T-cell (primary cell): ENCODE measurements around the gene GADL1. TPM values are rescaled to one million over a fixed set of nuclear protein-coding genes. Genes with fewer than 3 reads are reported as not detected.

Experiments
- ATAC-seq, 4 experiments: fragments of 200-7000 bp in 3 of 4; fragments of 150-1000 bp in 1 of 4; cut with Tn5 transposase; replicated peaks in 1 of 4; 1 replicate in 3 of 4; 2 replicates in 1 of 4; pipeline ENCODE4 v1.10.0; 2021; ENCODE audit warnings: moderate library complexity in 3 of 4, mild to moderate bottlenecking in 2 of 4, moderate number of reproducible peaks in 1 of 4
- CTCF ChIA-PET, 2 donors: fragments of 300-600 bp; sonication (Branson Sonifier 250); formaldehyde crosslinking; loops; one replicate each; lab custom pipeline; 2022; ENCODE audit warnings: antibody characterized with exemption in 2 of 2; lab: Charles Lee
- POLR2A ChIA-PET, 2 donors: fragments of 300-600 bp; sonication (Branson Sonifier 250); formaldehyde crosslinking; loops; one replicate each; lab custom pipeline; 2022; ENCODE audit warnings: antibody characterized with exemption in 2 of 2; lab: Charles Lee
- DNase-seq, 35 experiments: peaks; one replicate each; pipeline versions ENCODE4 v3.0.0 to v3.0.0-alpha.2; 2013 to 2023
- H3K27ac ChIP-seq: one replicate; pipeline ENCODE4 v1.5.1; 2013; ENCODE audit warnings: low read length
- H3K27me3 ChIP-seq, 2 experiments: replicated peaks in 1 of 2; 1 replicate in 1 of 2; 2 replicates in 1 of 2; pipeline versions ENCODE4 v1.6.1 to v1.7.0; 2013; ENCODE audit warnings: low read length in 1 of 2, mixed read lengths in 1 of 2; ENCODE audit not compliant: control insufficient read depth in 2 of 2, insufficient read depth in 2 of 2; ENCODE audit errors: extremely low read depth in 1 of 2
- H3K36me3 ChIP-seq, 2 donors: 1 replicate in 1 of 2; 2 replicates in 1 of 2; pipeline versions ENCODE4 v1.6.1 to v1.7.0; 2013; ENCODE audit warnings: low read length in 1 of 2; ENCODE audit not compliant: control insufficient read depth in 2 of 2, insufficient read depth in 1 of 2; ENCODE audit errors: extremely low read depth in 1 of 2
- H3K4me1 ChIP-seq, 2 experiments: 1 replicate in 1 of 2; 2 replicates in 1 of 2; pipeline versions ENCODE4 v1.6.1 to v1.7.0; 2013; ENCODE audit warnings: low read length in 2 of 2, mixed read lengths in 1 of 2; ENCODE audit not compliant: insufficient read depth in 2 of 2, control insufficient read depth in 1 of 2; ENCODE audit errors: extremely low read depth in 1 of 2
- H3K4me3 ChIP-seq, 2 donors: 1 replicate in 1 of 2; 2 replicates in 1 of 2; pipeline versions ENCODE4 v1.5.1 to v1.7.0; 2013; ENCODE audit warnings: mild to moderate bottlenecking in 2 of 2, low read length in 1 of 2, moderate library complexity in 1 of 2; ENCODE audit not compliant: control insufficient read depth in 1 of 2; ENCODE audit errors: extremely low read depth in 1 of 2
- H3K9me3 ChIP-seq: 2 replicates; pipeline ENCODE4 v1.7.0; 2013
- H3K27ac Mint-ChIP-seq, 2 donors: one replicate each; pipeline ENCODE4 v1.8.0; 2020 to 2021; ENCODE audit warnings: mild to moderate bottlenecking in 2 of 2, mixed read lengths in 2 of 2
- H3K27me3 Mint-ChIP-seq, 2 donors: one replicate each; pipeline ENCODE4 v1.8.0; 2021 to 2022; ENCODE audit warnings: mixed read lengths in 2 of 2
- H3K36me3 Mint-ChIP-seq: one replicate; pipeline ENCODE4 v1.8.0; 2021; ENCODE audit warnings: mixed read lengths
- H3K4me1 Mint-ChIP-seq, 3 donors: one replicate each; pipeline ENCODE4 v1.8.0; 2020 to 2022; ENCODE audit warnings: mixed read lengths in 3 of 3, mild to moderate bottlenecking in 1 of 3
- H3K4me3 Mint-ChIP-seq, 3 donors: one replicate each; pipeline ENCODE4 v1.8.0; 2020 to 2022; ENCODE audit warnings: mild to moderate bottlenecking in 3 of 3, mixed read lengths in 3 of 3, moderate library complexity in 3 of 3
- H3K9me3 Mint-ChIP-seq, 3 donors: one replicate each; pipeline ENCODE4 v1.8.0; 2020 to 2022; ENCODE audit warnings: mixed read lengths in 3 of 3
- WGBS: methylation state at CpG from one replicate; pipeline ENCODE4 v1.1.5; 2013; ENCODE audit warnings: missing lambda C conversion rate; ENCODE audit not compliant: insufficient coverage; 5-methylcytosine and 5-hydroxymethylcytosine counted together
- total RNA-seq, 35 experiments: library from RNA in 6 of 35; stranded (reverse) in 6 of 35; fragments of 120-200 nt in 1 of 35; gene quantifications; one replicate each; pipeline versions ENCODE4 v1.2.1 to v1.2.4 and lab custom pipeline; 2013 to 2026

GADL1 gene
- total RNA-seq, 5 donors from 2014 or later (not counting 1 experiment from before 2014, with no cell fraction given): not detected

GRCh38 chr3:30893678-30894325, 659 bp downstream of the GADL1 start:
- Histone ChIP-seq H3K4me3 (peak overlapping the region in 1 of 2 donors; percentile 74), H3K4me1 (peaks cover 3 to 5% of the 10 kb centered on the region in 2 experiments), H3K9me3 (no peaks in the 10 kb centered on the region), H3K27ac (no peak overlapping the region), H3K36me3 (no peaks in the 10 kb centered on the region), H3K27me3 (peaks cover 4 to 12% of the 10 kb centered on the region in 2 experiments)
- POLR2A ChIA-PET: no interaction called here
- peaks cover 12 to 22% (median 17%) of the 10 kb centered on the region in 3 donors for H3K4me1 Mint-ChIP-seq
- DNase-seq (no peak), ATAC-seq (no peak)
- peaks cover 29 to 33% of the 10 kb centered on the region in 2 donors for H3K27me3 Mint-ChIP-seq
- H3K27ac Mint-ChIP-seq: no peak overlapping the region
- CTCF ChIA-PET: no interaction called here
- peak overlapping the region; percentile 52 to 69 (median 66) for H3K4me3 Mint-ChIP-seq
- H3K9me3 Mint-ChIP-seq: no peaks in the 10 kb centered on the region
- H3K36me3 Mint-ChIP-seq: no peaks in the 10 kb centered on the region
- WGBS: 67% methylated on average over 3 of the region's 8 CpGs

- no peaks in the 10 kb centered on the region for H3K9me3 ChIP-seq
- no peak overlapping the region for H3K4me3 ChIP-seq
- POLR2A ChIA-PET: interaction anchor here in 1 of 2 donors (0.6 kb wide), 1 partner anchor 250 kb away, joined by 3 read pairs; no protein-coding TSS in a partner anchor
- Mint-ChIP-seq H3K4me3 (peak overlapping the region in 1 of 3 donors; percentile 19), H3K27ac (no peak overlapping the region), H3K4me1 (peaks cover 12 to 22% (median 17%) of the 10 kb centered on the region in 3 donors), H3K36me3 (no peaks in the 10 kb centered on the region), H3K27me3 (peaks cover 46 to 48% of the 10 kb centered on the region in 2 donors), H3K9me3 (peaks cover 0 to 6% (median 3%) of the 10 kb centered on the region in 3 donors)
- no peak overlapping the region for H3K27ac ChIP-seq
- 0% methylated on average over 1 of the region's 1 CpG for WGBS
- no peaks in the 10 kb centered on the region for H3K36me3 ChIP-seq
- DNase-seq (no peak), ATAC-seq (no peak)
- peaks cover 3 to 5% of the 10 kb centered on the region in 2 experiments for H3K4me1 ChIP-seq
- CTCF ChIA-PET: interaction anchor here in 1 of 2 donors (0.6 kb wide), 1 partner anchor 1598 kb away, joined by 3 read pairs; no protein-coding TSS in a partner anchor
- H3K27me3 ChIP-seq: peaks cover 4 to 12% of the 10 kb centered on the region in 2 experiments
These were observed 3.6 kb downstream of the GADL1 start for GRCh38 chr3:30890907-30891306.

GRCh38 chr3:30886888-30887287, 7.6 kb downstream of the GADL1 start:
- ATAC-seq: no peak
- POLR2A ChIA-PET: no interaction called here
- Histone ChIP-seq H3K4me3 (no peak overlapping the region), H3K4me1 (peaks cover 3 to 5% of the 10 kb centered on the region in 2 experiments), H3K9me3 (no peaks in the 10 kb centered on the region), H3K27ac (no peak overlapping the region), H3K27me3 (peaks cover 0 to 5% of the 10 kb centered on the region in 2 experiments), H3K36me3 (no peaks in the 10 kb centered on the region)
- peaks cover 2 to 13% (median 6%) of the 10 kb centered on the region in 3 donors for H3K9me3 Mint-ChIP-seq
- H3K4me1 Mint-ChIP-seq: peaks cover 12 to 14% (median 12%) of the 10 kb centered on the region in 3 donors
- H3K27ac Mint-ChIP-seq: no peak overlapping the region
- H3K27me3 Mint-ChIP-seq: peaks cover 38 to 48% of the 10 kb centered on the region in 2 donors
- WGBS: no CpG with 5 or more reads among the region's 2 CpGs
- DNase-seq: no peak
- CTCF ChIA-PET: no interaction called here
- no peak overlapping the region for H3K4me3 Mint-ChIP-seq
- H3K36me3 Mint-ChIP-seq: no peaks in the 10 kb centered on the region

GRCh38 chr3:30878862-30879261, 15.6 kb downstream of the GADL1 start:
- no peak for DNase-seq
- CTCF ChIA-PET: no interaction called here
- Mint-ChIP-seq H3K27me3 (peaks cover 4 to 12% of the 10 kb centered on the region in 2 donors), H3K4me1 (no peaks in the 10 kb centered on the region), H3K4me3 (no peak overlapping the region), H3K36me3 (no peaks in the 10 kb centered on the region), H3K9me3 (peaks cover 5 to 11% (median 6%) of the 10 kb centered on the region in 3 donors), H3K27ac (no peak overlapping the region)
- no peak overlapping the region for H3K27ac ChIP-seq
- no peak for ATAC-seq
- POLR2A ChIA-PET: no interaction called here
- H3K4me3 ChIP-seq: no peak overlapping the region
- H3K9me3 ChIP-seq: no peaks in the 10 kb centered on the region
- no peaks in the 10 kb centered on the region for H3K27me3 ChIP-seq
- WGBS: no CpG with 5 or more reads among the region's 1 CpG
- H3K36me3 ChIP-seq: no peaks in the 10 kb centered on the region
- H3K4me1 ChIP-seq: no peaks in the 10 kb centered on the region

GRCh38 chr3:30875505-30875904, 19.0 kb downstream of the GADL1 start:
- CTCF ChIA-PET: no interaction called here

GRCh38 chr3:30873671-30874070, 20.8 kb downstream of the GADL1 start:
- ATAC-seq (no peak), DNase-seq (no peak)
- POLR2A ChIA-PET: no interaction called here
- H3K9me3 ChIP-seq: no peaks in the 10 kb centered on the region
- H3K4me1 ChIP-seq: no peaks in the 10 kb centered on the region
- no peaks in the 10 kb centered on the region for H3K36me3 ChIP-seq
- no peak overlapping the region for H3K27ac ChIP-seq
- H3K27me3 Mint-ChIP-seq: peaks cover 0 to 3% of the 10 kb centered on the region in 2 donors
- H3K4me1 Mint-ChIP-seq: no peaks in the 10 kb centered on the region
- H3K9me3 Mint-ChIP-seq: no peaks in the 10 kb centered on the region
- no peaks in the 10 kb centered on the region for H3K27me3 ChIP-seq
- H3K4me3 ChIP-seq: no peak overlapping the region
- H3K27ac Mint-ChIP-seq: no peak overlapping the region
- H3K4me3 Mint-ChIP-seq: no peak overlapping the region
- no peaks in the 10 kb centered on the region for H3K36me3 Mint-ChIP-seq
- CTCF ChIA-PET: interaction anchor here in 1 of 2 donors (0.7 kb wide), 1 partner anchor 421 kb away, joined by 3 read pairs; no protein-coding TSS in a partner anchor

More at GRCh38 chr3:30875505-30875904, 19.0 kb downstream of the GADL1 start:
- H3K4me1 ChIP-seq: no peaks in the 10 kb centered on the region
- no peak overlapping the region for H3K4me3 ChIP-seq
- Mint-ChIP-seq H3K9me3 (peaks cover 2 to 6% (median 3%) of the 10 kb centered on the region in 3 donors), H3K4me3 (no peak overlapping the region), H3K4me1 (no peaks in the 10 kb centered on the region), H3K27ac (no peak overlapping the region), H3K27me3 (peaks cover 0 to 3% of the 10 kb centered on the region in 2 donors), H3K36me3 (no peaks in the 10 kb centered on the region)
- WGBS: 94% methylated on average over 3 of the region's 5 CpGs
- H3K27ac ChIP-seq: no peak overlapping the region
- no peak for DNase-seq
- no peaks in the 10 kb centered on the region for H3K36me3 ChIP-seq
- H3K9me3 ChIP-seq: no peaks in the 10 kb centered on the region
- POLR2A ChIA-PET: interaction anchor here in 1 of 2 donors (0.6 kb wide), 1 partner anchor 262 kb away, joined by 3 read pairs; no protein-coding TSS in a partner anchor
- ATAC-seq: no peak
- H3K27me3 ChIP-seq: no peaks in the 10 kb centered on the region
